Measurements from ENCODE around the gene SCN4A.

SCN4A gene

GRCh38 chr17:64004903-64005733 is 32.4 kb upstream of the SCN4A start:
- no peak overlapping the region for H3K4me3 ChIP-seq (ENCODE audit: low read depth, low read length)
- no peak for TF ChIP-seq CTCF (IDR thresholded peaks at IDR 0.05; ENCODE audit: low read depth, low read length)

GRCh38 chr17:64004218-64004770 is 31.6 kb upstream of the SCN4A start:
- H3K4me3 ChIP-seq (ENCODE audit: low read depth, low read length), result no peak overlapping the region
- no peak for TF ChIP-seq CTCF (IDR thresholded peaks at IDR 0.05; ENCODE audit: low read depth, low read length)

GRCh38 chr17:64003526-64004121 is 30.9 kb upstream of the SCN4A start:
- no peak overlapping the region for H3K4me3 ChIP-seq (ENCODE audit: low read depth, low read length)
- TF ChIP-seq CTCF (IDR thresholded peaks at IDR 0.05; ENCODE audit: low read depth, low read length), result no peak

- no peak for TF ChIP-seq CTCF (IDR thresholded peaks at IDR 0.05; ENCODE audit: low read depth, low read length)
- no peak overlapping the region for H3K4me3 ChIP-seq (ENCODE audit: low read depth, low read length)
Measured at GRCh38 chr17:64002658-64003525, 30.2 kb upstream of the SCN4A start.

- TF ChIP-seq CTCF (IDR thresholded peaks at IDR 0.05; ENCODE audit: low read depth, low read length), result no peak
- no peak overlapping the region for H3K4me3 ChIP-seq (ENCODE audit: low read depth, low read length)
Measured at GRCh38 chr17:64001763-64002529, 29.2 kb upstream of the SCN4A start.

GRCh38 chr17:64001091-64001579 is 28.4 kb upstream of the SCN4A start:
- TF ChIP-seq CTCF (IDR thresholded peaks at IDR 0.05; ENCODE audit: low read depth, low read length), result no peak
- H3K4me3 ChIP-seq (ENCODE audit: low read depth, low read length), result no peak overlapping the region
